ENCODE data around the gene COL23A1.
"Not testable (repeated sequence)": the region's sequence is repeated elsewhere in the genome, so short reads cannot be mapped to it uniquely, and the experiment has no call there.

Gene COL23A1

GRCh38 chr5:178232124-178232919 lies 357.9 kb downstream of the COL23A1 start, which contains the start of gene PHYKPL:
TSS of gene PHYKPL (minus strand) at chr5:178232802. CDS start at chr5:178232550, 252 bp downstream.
- peak; percentile 32 for DNase-seq

GRCh38 chr5:178231539-178232123 lies 358.6 kb downstream of the COL23A1 start:
- no peak for DNase-seq

GRCh38 chr5:178230879-178231538 lies 359.2 kb downstream of the COL23A1 start:
- DNase-seq: no peak

DNA sequence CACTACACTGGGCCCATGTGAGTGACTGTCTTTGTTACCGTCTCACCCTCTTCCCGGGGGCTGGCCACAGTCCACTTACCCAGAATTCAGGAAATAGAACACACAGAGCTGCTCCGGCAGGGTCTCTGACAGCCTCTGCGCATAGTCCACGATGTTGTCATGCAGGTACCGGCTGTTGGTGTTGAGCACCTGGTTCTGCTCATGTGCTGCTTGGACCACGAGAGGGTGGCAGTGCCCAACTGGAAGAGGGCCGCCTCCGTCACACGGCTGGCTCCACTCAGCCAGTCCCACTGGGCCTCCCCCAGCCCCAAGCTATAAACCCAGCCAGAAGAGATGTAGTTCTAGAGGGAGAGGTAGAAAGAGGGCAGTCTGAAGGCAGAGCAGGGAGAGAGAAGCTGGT lies 360.3 kb downstream of the COL23A1 start:
- DNase-seq: no peak

DNA sequence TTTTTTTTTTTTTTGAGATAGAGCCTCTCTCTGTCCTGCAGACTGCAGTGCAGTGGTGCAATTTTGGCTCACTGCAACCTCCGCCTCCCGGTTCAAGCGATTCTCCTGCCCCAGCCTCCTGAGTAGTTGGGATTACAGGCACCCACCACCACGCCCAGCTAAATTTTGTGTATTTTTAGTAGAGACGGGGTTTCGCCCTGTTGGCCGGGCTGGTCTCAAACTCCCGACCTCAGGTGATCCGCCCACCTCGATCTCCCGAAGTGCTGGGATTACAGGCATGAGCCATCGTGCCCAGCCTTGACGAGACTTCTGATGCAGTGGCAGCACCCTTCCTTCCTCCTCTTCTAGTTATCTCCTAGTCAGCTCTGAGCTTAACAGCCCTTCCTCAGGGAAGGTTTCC lies 361.1 kb downstream of the COL23A1 start:
- DNase-seq: not testable (repeated sequence)

DNA sequence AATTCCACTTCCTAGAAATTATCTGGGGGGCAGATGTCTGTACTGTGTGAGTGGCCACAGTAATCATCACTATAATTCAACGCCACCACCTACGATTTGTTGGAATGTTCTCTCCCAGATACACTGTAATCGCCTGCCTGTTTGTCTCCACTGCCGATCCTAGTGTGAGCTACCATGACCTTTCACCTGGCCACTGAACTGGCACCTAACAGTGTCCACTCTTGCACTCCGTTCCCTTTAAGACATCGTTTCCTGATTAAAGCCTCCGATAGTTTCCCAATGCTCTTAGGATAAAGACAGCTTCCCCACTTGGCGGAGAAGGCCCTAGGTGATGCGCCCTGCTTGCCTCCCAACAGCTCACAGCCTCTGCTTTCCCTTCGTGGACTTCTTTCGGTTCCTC lies 361.6 kb downstream of the COL23A1 start:
- no peak for DNase-seq

GRCh38 chr5:178227929-178228328 lies 362.3 kb downstream of the COL23A1 start:
- DNase-seq: no peak

GRCh38 chr5:178227138-178227659 lies 363.0 kb downstream of the COL23A1 start:
- DNase-seq: no peak

- DNase-seq: no peak
These were observed 365.0 kb downstream of the COL23A1 start for GRCh38 chr5:178225174-178225573.

GRCh38 chr5:178224403-178224802 lies 365.8 kb downstream of the COL23A1 start:
- no peak for DNase-seq

DNA sequence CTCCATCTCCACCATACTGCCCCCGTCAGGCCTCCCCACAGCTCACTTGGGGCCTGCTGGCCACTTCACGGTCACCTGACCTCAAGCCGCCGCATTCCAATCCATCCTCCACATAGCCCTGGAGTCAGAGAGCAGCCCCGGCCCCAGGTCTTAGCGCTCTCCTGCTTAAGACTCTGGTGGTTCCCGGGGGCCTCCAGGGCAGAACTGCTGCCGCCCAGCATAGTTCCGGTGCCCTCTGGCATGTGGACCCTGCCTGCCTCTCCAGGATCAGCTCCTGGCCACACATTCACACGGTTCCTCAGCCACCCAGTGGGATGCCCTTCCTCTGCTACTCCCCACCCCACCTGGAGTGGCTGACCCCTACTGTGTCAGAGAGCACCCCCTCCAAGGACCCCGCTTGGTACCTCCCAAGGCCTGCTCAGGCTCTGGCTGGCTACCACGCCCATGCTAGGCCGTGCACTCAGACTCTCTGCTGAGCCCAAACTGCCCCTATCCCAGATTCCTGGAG lies 366.3 kb downstream of the COL23A1 start:
- DNase-seq: no peak

DNA sequence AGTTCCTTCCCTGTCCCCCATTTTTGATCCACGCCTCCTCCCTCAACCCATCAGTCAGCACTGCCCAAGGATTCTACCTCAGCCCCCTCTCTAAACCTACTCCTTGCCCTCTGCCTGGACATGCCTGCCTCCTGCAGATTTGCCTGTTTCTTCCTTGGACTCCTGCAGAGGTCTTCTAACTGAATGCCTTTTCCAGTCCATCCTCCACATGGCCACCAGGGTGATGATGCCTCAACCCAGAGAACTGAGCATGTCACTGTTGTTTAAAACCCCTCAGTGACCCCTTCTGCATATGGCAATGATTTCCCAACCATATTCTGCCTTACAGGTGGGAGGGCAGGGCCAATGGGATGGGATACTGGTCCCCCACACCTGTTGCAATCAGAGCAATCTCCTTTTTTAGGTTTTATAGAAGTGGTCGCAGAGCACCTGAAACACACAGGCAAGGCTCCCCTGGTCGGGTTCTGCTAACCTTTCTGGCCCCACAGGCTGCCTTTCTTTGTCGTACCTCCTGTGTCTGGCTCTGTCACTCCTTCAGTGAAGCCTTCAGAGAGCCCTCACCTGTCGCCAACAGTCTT lies 366.9 kb downstream of the COL23A1 start:
- DNase-seq: no peak

- DNase-seq: no peak
These were observed 367.9 kb downstream of the COL23A1 start for GRCh38 chr5:178222292-178222691.

- no peak for DNase-seq
These were observed 368.3 kb downstream of the COL23A1 start for GRCh38 chr5:178221853-178222252.

- DNase-seq: no peak
These were observed 368.9 kb downstream of the COL23A1 start for GRCh38 chr5:178221282-178221681.

DNA sequence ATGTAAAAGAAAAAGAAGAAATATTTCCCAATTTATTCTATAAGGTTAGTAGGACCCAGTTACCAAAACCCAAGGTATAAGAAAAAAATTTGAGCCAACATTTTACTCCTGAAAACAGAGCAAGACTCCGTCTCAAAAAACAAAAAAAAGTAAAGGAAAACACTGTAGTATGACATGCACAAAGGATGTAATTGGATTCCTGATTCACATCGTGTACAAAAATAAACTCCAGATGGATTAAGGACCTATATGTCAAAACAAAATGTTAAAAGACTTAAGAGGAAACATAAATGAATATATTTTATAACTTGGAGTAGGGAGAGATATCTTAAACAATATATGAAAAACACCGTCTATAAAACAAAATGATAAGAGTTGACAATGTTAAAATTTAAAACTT lies 371.4 kb downstream of the COL23A1 start:
- no peak for DNase-seq

GRCh38 chr5:178218237-178218776 lies 371.9 kb downstream of the COL23A1 start:
- DNase-seq: no peak

DNA sequence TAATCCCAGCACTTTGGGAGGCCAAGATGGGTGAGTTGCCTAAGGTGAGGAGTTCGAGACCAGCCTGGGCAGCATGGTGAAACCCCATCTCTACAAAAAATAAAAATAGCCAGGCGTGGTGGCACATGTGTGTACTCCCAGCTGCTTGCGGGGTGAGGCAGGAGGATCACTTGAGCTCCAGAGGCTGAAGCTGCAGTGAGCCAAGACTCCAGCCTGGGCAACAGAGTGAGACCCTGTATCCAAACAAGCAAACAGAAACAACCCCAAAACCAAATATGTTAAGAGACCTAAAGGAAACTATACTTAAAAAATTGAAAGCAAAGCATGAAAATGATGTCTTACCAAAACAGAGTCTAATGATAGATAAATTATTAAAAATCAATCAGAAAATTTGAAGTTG lies 373.4 kb downstream of the COL23A1 start:
- DNase-seq: no peak

DNA sequence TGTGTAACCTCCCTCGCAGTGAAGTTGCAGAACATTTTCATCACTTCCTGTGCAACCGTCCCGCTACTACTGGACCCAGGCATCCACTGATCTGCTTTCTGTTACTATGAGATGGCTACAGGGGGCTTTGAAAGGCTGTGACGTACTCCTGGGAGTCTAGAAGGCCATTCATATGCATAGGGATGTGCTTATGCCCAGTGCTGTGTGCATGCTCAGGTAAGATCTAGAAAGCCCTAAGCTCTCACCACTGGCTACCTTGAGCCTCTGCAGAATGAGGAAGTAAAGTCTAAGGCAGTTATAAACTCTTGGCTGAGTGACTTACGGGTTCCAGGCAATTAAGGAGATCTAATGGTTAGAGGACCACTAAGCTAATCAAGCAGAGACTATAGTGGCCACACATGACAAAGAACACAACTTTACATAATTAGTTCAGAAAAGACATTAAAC lies 374.1 kb downstream of the COL23A1 start:
- no peak for DNase-seq

DNA sequence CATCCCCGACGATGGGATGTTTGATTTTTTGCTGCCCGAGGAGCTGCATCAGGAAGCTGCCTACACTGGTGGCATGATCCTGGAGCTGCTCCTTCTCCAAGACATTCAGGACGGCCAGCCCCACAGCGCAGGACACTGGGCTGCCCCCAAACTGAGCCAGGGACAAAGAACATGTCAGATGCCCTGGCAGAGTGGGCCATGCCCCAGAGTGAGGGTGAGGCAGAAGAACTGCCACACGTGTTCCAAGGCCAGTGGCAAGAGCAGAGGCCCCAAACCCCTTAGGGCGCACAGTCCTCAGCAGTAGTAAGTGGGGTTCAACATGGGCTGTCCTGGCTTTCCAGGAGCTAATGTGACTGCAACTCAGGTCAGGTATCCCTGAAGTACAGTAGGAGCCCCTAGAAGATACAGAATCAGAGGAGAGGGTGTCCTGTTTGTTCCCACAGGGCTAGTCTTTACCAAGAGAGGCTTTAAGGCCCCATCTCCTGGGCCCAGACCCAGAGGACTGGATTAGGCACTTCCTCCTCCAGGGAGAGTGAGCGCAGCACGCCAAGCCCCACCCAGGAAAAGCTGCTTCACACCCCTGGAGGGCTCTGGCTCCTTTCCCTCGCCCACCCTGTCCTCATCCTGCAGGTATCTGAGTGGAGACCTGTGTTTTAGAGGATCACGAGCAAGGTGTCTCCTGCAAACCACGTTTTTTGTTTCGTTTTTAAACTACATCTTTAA lies 374.8 kb downstream of the COL23A1 start:
- no peak for DNase-seq

DNA sequence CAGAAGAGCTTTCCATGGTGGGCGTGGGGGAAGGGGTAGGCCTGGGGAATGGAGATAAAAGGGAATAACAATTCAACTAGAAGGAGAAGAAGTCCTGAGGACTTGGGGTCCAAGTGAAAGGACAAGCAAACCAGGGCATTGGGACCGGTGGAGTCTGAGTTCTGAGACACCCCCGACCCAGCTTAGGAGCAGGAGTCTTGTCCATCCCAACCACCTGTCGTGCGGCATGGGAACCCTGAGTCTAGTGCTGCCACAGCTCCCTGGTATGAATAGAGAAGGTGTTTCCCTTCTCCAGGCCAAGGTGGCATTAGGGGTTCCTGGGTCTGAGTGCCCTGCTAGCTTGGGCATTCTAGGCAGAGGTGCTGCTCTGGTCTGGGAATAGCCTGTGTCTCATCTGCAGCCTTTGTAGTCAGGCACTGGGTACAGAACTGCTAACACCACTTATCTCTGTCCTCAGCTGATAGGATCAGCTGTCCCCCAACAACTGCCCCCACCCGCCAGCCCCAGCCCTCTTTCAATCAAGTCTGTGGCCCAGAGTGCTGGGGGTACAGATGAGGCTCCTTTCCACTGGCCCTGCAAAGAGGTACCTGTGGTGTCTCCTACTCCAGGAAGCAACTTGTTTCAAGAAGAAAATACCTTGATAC lies 375.9 kb downstream of the COL23A1 start:
- no peak for DNase-seq

DNA sequence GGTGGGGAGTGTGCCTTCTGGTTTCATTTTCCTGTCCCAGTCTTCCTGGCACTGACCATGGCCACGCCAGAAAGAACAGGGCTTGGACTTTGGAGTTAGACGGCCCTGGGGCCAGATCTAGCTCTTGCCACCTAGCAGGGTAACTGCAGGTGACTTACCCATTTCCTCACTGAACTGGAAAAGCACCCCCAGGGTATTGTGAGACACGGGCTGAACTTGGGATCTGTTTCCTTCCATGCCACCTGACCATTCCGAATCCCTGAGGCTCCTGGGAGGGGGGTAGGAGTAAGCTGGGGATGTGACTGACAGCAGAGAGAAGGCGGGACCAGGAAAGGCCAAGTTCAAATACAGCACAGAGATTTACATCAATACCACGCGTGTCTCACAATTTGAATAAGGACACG lies 376.4 kb downstream of the COL23A1 start:
- no peak for DNase-seq
